AG20443 (cell line): ENCODE data around the gene PKP1.

Experiments used
- DNase-seq: peaks from one replicate; pipeline ENCODE4 v3.0.0; 2012; ENCODE audit warnings: low spot score, mixed read lengths

PKP1 gene

GRCh38 chr1:201282216-201282615 lies 1.1 kb upstream of the PKP1 start:
- DNase-seq: no peak

DNA sequence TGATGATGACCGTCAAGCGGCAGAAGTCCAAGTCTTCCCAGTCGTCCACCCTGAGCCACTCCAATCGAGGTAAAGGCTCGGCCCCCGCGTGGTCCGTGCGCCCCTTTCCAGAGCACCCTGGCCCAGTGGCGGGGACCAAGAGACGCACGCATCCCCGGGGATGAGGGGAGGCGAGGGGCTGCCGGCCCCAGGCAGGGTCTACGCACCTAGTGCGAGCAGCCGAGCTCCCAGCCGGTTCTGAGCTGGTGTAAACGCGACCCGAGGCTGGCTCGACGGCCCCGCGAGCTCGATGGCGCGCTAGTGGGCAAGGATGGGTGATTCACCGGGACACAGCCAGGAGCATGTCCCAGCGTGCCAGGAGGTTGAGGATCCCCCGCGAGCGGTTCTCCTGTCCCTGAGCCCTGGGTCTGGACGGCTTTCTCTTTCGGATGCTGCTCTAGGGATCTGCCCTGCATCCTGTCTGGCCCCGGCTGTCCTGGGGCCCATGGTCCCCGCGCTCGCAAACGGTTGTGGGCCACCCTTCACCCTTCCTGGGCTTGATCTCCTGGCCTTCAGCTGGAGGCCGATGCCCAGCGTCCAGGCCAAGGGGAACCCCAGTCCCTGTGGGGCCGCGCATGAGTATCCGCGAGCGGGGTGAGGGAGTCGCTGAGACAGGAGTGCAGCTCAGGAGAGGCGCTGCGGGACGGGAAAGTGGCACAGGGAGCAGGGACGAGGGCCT lies 689 bp downstream of the PKP1 start:
- no peak for DNase-seq

DNA sequence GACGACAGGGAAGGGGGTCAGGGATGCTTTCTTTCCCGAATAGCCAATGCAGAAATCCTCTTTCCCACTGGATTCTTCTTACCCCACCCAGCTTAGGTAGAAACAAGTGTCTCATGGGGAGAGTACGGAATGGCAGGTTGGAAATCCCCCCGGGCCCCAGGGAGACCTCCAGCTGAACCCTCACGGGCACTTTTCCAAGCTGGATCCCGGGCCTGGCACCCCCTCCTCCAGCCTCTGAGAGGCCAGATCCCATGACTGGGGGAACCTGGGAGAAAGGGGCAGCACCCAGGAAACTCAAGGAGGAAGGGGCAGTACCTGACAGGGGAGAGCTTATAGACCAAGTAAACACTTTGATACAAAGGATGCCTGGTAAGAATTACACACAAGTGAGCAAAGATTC lies 1.3 kb downstream of the PKP1 start:
- DNase-seq: no peak

GRCh38 chr1:201285846-201286245 lies 2.5 kb downstream of the PKP1 start:
- DNase-seq: no peak

- DNase-seq: no peak
These were observed 3.1 kb downstream of the PKP1 start for GRCh38 chr1:201286445-201286844.

- no peak for DNase-seq
These were observed 4.7 kb downstream of the PKP1 start for GRCh38 chr1:201288007-201288406.

DNA sequence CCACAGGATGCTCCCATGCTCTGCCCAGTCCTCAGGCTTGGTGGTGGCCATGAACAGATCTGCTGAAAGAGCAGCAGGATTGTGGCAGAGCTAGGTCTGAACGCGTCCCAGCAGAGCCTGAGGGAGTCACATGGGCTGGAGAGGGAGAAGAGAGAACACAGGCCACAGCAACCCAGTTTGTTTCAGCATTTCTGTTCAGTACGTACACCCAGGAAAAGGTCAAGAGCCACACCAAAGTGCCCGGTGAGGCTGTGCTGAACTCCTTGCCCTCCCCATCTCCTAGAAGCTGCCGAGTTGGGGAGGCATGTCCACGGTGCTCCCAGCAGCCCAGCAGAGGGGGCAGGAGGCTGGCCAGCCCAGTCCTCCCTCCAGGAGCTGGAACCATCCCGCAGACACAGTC lies 5.5 kb downstream of the PKP1 start:
- DNase-seq: no peak

DNA sequence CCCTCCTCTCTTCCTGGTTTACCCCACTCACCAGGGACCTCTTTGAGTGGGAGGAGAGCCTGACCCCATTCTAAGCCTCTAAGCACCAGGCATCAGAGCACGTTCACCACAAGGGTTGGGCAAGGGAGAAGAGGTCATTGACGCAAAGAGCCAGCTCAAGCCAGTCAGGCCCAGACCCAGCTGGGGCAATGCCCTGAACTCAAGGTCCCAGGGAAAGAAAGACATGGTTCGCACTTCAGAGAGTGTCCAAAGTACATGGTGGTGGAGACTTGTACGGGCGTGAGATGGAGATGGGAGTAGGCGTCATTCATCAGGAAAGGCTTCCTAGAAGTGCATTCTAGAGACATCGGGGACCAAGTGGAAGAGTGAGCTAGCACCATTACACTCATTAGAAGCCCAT lies 7.2 kb downstream of the PKP1 start:
- DNase-seq: no peak

GRCh38 chr1:201291916-201292315 lies 8.6 kb downstream of the PKP1 start:
- no peak for DNase-seq

DNA sequence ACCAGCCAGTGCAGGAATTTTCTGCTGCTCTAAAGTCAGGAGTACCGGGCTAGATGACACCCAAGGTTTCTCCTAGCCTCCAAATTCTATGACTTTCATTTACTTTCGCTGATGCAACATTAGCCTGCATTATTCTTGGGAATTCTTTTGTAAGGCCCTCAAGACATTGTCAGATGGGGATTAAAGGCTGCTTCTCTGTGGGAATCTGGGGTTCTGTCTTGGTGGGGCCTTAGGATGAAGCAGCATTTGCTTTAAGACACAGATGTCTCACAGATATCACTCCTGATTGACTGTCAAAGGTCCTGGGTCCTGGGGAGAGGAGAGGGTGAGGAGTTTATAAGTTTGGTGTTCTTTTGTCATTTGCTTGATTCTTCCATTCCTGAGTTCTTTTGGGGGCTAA lies 11.6 kb downstream of the PKP1 start:
- no peak for DNase-seq

GRCh38 chr1:201295346-201295745 lies 12.0 kb downstream of the PKP1 start:
- DNase-seq: peak; percentile 30

DNA sequence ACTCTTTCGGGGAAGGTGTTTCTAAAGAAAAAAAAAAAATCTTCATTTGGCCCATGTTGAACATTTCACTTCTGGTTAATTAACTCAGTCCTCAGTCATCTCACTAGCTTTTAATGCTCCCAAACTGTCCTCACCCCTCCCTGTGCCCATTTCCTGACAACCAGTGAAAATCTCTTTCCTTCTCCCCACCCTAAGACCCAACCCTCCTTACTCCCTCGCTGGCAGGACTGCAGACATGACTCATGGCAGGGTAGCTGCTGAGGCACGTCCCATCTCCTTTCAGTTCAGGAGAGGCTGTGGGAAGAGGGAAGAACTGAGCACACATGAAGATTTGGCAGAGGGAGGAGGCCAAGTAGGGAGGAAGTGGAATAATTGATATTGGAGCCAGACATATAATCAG lies 12.6 kb downstream of the PKP1 start:
- DNase-seq: peak; percentile 85

GRCh38 chr1:201296352-201296751 lies 13.0 kb downstream of the PKP1 start:
- no peak for DNase-seq

- no peak for DNase-seq
These were observed 15.4 kb downstream of the PKP1 start for GRCh38 chr1:201298396-201299381.

DNA sequence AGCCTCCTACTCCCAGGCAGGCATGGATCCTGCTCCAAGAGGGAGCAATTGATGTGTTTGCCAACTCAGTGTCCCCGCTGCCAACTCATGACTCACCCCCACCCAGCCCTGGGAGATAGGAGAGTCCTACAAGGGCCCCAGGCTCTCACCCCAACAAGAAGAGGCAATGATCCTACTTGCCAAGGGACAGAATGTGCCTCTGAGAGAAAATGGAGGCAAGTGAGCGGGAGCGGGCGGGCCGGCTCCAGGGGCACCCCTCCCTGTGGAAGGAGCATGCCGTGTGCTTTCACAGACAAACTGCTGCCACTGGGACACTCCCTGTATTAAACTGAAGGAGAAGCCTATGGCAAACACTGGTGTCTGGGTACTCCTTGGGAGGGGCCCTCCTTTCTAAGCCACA lies 16.7 kb downstream of the PKP1 start:
- peak; percentile 38 for DNase-seq

DNA sequence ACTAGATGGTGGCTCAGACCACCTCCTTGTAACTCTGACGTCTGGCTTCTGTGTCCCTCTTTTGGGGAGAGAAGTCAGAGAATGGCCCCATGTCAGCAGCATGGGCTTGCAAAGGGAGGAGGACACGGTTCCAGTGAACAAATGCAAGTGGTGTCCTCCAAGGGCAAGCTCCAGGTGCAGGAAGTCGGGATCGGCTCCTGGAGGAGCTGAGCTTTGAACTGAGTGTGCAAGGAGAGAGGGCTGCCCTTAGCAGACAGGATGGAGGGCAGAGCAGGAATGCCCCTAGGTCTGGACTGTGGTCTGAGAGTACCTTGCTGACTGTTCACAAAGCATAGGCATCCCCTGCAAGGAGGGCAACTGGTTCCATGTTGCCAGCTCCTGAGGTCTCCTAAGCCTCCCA lies 17.3 kb downstream of the PKP1 start:
- no peak for DNase-seq

DNA sequence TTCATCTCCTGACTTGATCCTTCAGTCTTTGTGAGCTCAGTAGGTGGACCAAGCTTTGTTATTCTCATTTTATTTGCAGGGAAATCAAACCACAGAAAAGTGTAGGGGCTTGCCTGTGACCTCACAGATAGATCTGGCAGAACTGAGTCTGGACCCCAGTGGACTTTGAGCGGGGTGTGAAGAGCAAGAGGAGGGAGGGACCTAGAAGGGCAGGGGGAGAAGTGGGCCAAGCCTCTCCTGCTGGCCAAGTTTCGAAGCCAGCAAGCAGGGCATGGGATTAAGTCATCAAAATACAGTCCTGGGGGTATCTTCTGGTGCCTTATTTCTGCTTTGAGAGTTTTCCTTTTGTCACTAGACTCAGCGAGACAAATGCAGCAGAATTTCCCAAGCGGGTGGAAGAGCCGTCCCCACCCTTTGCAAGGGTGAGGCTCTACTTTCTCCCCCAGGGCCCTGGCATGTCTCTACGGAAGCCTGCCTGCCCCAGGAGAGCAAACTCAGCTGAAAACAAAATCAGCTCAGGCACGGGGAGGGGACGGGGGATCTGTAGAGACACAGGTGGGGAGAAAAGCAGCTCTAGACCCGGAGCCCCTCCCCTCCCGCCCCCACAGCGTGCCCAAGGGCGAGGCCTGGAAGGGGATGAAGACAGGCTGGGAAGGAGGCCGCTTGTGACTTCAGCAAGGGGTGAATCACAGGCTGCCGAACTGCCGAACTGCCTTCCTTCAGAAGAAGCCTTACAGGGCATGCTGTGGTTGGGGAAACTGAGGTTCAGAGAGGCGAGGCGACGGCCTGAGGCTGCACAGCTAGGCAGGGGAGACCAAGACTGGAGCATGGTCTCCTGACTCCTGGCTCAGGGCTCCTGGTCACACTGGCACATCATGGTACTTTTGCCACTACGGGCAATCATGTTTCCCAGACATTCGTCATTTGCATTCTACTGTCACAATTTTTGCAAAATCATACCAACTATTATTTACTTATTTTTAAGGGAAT lies 19.2 kb downstream of the PKP1 start:
- peak; percentile 57 for DNase-seq

GRCh38 chr1:201304126-201304525 lies 20.8 kb downstream of the PKP1 start:
- no peak for DNase-seq

DNA sequence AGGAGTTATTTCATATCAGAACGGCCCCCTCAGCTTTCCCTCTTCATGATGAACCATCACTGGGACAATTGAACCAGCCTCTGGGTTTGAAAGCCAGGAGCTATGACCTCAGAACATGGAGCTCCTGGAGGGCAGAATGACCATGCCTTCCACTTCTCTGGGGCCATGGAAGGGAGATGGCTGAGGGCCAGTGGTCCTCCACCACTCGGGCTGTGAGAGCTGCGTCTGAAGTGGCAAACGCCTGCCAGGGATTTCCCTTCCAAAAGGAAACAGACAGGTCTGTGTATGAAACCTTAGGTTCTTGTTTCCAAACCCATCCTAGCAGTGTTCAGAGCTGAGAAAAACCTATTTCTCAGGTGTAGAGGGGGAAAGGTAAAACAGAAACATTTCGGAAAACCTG lies 22.5 kb downstream of the PKP1 start:
- no peak for DNase-seq

DNA sequence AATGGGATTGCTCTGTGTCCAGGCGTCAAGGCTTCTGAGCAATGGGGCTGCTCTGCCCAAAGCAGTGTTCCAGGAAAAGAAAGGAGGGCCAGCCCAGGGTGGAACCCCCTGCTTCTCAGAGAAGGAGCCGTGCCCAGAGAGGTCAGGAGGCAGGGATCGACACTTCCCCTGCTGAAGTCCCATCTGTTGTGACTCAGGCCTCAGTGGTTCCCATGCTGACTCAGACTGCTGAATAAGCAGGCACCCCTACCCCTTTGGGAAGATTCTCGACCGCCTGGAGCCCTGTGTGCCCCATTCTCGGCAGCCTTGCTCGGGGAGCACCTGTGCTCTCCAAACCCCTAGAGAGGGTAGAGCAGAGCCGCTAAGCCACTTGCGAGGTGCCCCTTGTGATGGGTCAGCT lies 23.9 kb downstream of the PKP1 start:
- peak; percentile 64 for DNase-seq

GRCh38 chr1:201307760-201308499 lies 24.6 kb downstream of the PKP1 start:
- peak; percentile 72 for DNase-seq
